GM10266 (cell line): Measurements from ENCODE around the gene MED22.
"Not testable (repeated sequence)": the region's sequence is repeated elsewhere in the genome, so short reads cannot be mapped to it uniquely, and the experiment has no call there.

Source experiments
- DNase-seq: peaks from one replicate; pipeline ENCODE4 v3.0.0; 2012; ENCODE audit errors: extremely low spot score
- TF ChIP-seq, protein P1 (sequence below): IDR thresholded peaks from 2 replicates; pipeline ENCODE4 v1.5.1; 2012; ENCODE audit warnings: mild to moderate bottlenecking, low read depth; ENCODE audit not compliant: control insufficient read depth, insufficient read depth; ENCODE audit errors: missing control alignments

Gene MED22

DNA sequence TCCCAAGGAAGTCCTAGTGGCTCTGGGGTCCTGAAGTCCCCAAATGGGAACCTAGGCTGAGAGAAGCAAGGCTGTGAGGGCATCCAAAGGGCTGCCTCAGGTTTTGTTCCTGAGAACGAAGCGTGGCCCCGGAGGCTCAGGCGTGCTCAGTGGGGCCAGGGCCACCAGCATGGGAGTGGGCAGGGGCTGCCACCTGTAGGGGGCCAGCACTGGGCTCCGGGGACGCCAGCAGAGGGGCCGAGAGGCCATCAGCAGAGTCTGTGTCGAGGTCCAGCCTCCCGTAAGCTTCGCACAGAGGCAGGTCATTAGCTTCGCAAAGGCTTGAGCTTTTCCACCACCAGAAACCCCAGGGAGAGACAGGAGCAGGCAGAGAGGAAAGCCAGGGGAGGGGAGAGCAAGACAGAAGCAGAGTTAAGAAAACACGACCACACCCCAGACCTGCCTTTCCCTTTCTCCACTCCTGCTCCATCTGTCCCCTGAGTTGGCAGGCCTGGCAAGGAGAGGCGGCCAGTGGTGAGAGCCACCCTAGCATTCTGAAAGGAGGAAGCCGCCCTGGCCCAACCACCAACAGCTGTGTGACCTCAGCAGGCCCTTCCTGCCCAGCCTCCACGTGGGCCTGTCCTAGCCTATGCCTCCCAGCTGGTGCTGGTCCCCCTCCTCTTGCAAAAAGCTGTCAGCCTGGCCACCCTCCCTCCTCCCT is 6.4 kb downstream of the MED22 start:
- TF ChIP-seq, protein P1, sequence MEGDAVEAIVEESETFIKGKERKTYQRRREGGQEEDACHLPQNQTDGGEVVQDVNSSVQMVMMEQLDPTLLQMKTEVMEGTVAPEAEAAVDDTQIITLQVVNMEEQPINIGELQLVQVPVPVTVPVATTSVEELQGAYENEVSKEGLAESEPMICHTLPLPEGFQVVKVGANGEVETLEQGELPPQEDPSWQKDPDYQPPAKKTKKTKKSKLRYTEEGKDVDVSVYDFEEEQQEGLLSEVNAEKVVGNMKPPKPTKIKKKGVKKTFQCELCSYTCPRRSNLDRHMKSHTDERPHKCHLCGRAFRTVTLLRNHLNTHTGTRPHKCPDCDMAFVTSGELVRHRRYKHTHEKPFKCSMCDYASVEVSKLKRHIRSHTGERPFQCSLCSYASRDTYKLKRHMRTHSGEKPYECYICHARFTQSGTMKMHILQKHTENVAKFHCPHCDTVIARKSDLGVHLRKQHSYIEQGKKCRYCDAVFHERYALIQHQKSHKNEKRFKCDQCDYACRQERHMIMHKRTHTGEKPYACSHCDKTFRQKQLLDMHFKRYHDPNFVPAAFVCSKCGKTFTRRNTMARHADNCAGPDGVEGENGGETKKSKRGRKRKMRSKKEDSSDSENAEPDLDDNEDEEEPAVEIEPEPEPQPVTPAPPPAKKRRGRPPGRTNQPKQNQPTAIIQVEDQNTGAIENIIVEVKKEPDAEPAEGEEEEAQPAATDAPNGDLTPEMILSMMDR: no peak
- no peak for DNase-seq

DNA sequence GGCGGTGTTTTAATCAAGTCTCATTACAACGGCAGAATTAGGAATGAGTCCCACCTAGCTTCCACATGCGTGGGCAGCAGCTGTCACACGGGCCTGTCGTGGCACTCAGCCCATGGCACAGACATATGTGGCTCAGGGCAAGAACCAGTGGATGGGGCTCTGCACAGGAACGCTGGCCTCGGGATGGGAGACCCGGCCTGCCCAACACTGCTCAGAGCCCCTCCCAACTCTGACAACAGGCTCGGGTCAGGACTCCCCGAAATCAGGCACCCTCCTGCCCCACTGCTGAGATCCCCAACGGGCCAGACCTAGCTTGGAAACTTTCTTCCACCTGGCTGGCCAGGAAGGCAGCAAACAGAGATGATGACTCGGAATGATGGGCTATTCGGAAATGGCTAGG is 7.0 kb downstream of the MED22 start:
- no peak for DNase-seq
- TF ChIP-seq, protein P1: no peak

DNA sequence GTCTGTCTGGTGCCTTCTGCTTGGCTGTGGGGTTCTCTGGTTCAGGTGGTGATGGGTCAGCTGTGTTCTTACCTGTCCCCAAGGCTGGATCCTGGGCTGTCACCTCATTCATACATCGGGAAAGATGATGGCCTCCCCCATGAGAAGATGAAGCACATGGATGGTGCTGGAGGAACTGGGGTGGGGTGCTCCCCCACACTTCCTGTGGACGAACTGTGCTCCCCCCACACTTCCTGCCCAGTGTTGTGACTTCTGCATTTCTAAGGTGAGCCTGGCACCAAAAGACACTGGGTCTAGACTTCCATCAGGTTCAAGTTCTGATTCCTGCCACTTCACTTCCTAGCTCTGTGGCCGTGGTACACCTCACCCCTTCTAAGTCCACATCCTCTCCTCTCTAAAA is 7.7 kb downstream of the MED22 start:
- TF ChIP-seq, protein P1: no peak
- no peak for DNase-seq

DNA sequence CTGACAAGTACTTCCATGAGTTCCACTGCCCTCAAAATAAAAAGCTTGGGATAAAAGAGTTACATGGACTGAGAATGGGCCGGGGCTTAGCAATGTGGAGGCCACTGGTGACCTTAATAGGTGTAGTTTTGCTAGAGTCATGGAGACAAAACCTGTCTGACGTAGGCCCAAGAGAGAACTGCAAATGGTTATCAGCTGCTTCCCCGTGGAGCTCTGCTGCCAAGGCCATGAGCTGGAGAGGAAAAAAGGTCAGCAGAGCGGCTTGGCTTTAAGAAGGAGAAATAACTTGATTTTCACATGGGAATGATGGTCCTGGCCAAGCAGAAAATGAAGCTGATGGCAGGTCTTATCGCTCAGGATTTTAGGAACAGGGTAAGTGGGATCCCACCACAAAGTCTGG is 8.3 kb downstream of the MED22 start:
- no peak for DNase-seq
- TF ChIP-seq, protein P1: no peak

DNA sequence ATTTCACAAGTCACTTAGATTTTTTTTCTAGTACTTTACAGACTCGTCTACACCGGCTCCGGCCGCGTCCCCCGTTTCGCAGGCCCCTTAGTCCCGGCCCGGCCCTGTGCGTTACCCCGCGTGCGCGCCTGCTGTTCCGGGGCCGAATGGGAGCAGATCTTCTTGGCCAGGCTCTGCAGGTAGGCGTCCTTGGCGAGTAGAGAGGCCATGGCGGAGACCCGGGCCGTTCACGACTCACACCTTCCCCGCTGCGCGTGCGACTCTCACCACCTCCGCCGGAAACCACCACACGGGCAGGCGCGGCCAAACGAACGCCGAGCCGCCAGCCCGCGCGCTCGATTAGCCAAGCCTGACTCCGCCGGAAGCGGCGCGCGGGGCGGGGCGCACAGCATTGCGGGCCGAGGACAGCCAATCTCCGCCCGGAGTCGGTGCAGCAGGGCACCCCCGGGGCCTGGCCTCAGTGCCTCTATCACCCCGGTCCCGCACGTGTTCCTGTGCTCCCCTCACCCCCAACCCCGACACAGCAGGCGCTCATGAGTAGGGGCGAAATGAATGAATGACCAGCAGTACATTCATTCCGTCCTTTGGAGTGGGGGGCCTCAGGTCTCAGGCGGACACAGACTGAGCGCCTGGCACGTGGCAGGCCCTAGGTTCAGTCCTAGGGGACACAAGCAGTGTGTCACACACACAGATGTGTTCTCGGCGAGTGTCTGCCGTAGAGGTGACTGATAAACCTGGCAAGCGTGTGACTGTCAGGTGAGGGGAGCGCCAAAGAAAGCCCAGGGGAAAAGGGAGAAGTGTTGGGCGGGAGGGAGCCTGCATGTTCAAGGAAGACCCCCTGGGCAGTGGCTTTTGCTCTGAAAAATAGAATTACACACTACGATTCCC is 11.8 kb downstream of the MED22 start, which contains the start of gene SURF6:
SURF6 (minus strand) TSS at position 265 of the 888 bp plus-strand sequence; CDS start at position 209, 56 bp downstream.
- peak; percentile 94 for DNase-seq
- TF ChIP-seq, protein P1: no peak

DNA sequence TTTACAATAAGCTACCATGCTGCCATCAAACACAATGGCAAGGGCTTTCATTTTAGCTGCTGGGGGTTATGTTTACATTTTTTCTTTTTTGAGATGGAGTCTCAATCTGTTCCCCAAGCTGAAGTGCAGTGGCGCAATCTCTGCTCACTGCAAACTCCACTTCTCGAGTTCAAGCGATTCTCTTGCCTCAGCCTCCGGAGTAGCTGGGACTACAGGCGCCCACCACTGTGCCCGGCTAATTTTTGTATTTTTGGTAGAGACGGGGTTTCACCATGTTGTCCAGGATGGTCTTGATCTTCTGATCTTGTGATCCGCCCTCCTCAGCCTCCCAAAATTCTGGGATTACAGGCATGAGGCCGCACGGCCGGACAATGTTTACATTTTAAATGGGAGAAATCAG is 13.0 kb downstream of the MED22 start:
- DNase-seq: not testable (repeated sequence)

DNA sequence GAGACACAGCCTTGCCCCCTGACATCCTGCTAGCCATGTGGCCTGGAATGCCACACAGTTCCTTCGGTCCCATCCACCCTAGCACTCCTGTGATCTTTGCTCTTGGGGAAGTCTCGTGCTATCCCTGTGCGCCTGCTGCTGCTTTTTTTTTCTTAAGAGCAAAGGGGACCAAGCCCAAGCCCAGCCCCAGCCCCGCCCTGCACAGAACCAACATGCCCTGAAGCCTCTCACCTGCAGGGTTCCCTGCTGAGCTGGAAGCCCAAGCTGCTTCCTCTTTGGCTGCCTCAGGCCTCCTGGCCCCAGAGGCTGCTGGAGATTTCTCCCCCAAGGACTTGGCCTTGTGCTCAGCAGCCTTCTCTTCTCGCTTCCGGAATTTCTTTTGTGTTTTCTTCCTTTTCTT is 13.8 kb downstream of the MED22 start:
- TF ChIP-seq, protein P1: no peak

More for the DNA sequence above, 13.8 kb downstream of the MED22 start:
- no peak for DNase-seq
